HCT116 (cell line): Measurements from ENCODE around the gene RASL12. TPM values are rescaled to one million over a fixed set of nuclear protein-coding genes. Genes with fewer than 3 reads are reported as not detected.
A peak's percentile ranks its signal among the peaks of the same experiment; 100 is the strongest.

Experiments used
- ATAC-seq: fragments of 200-7000 bp; cut with Tn5 transposase; 2 replicates; pipeline ENCODE4 v1.9.1; 2020; ENCODE audit warnings: mild to moderate bottlenecking, moderate library complexity
- BruUV-seq: library from RNA; stranded (reverse); fragments of 400-500 nt; replicated peaks from 2 replicates; lab custom pipeline; 2021; lab: Mats Ljungman, UMichigan
- CTCF ChIA-PET: fragments of 300-600 bp; sonication (Branson Sonifier 250); formaldehyde crosslinking; loops from one replicate; lab custom pipeline; 2021; ENCODE audit warnings: antibody characterized with exemption; lab: Charles Lee
- POLR2A ChIA-PET: fragments of 300-600, 350-600 bp; sonication (Branson Sonifier 250); formaldehyde crosslinking; loops from one replicate; lab custom pipeline; 2021; ENCODE audit warnings: antibody characterized with exemption; lab: Charles Lee
- RAD21 ChIA-PET, 2 experiments: fragments of 300-600 bp; sonication (Branson Sonifier 250); formaldehyde crosslinking; loops; one replicate each; lab custom pipeline; 2023; ENCODE audit warnings: low total read pairs in 2 of 2; ENCODE audit not compliant: uncharacterized antibody in 2 of 2, unreplicated experiment in 2 of 2, low non-redundant PET in 1 of 2; lab: Charles Lee
- DNase-seq: peaks from one replicate; pipeline ENCODE4 v3.0.0-alpha.2; 2010; ENCODE audit warnings: low read depth, low spot score
- H2AFZ ChIP-seq: fragments of 200-600 bp; shearing (Covaris generic), sonication (generic); 2 replicates; pipeline ENCODE4 v1.6.1; 2017; ENCODE audit warnings: low read depth, mixed run types, mixed read lengths, antibody characterized with exemption, low read length; ENCODE audit not compliant: poor library complexity, severe bottlenecking
- H3K27ac ChIP-seq: 2 replicates; pipeline ENCODE4 v1.5.1; 2012; ENCODE audit warnings: low read depth, low read length
- H3K27me3 ChIP-seq: fragments of 200-600 bp; sonication (generic); 2 replicates; pipeline ENCODE4 v1.6.1; 2016; ENCODE audit warnings: mixed run types, low read length, mixed read lengths; ENCODE audit not compliant: insufficient read depth
- H3K36me3 ChIP-seq, 2 experiments: fragments of 200-500 bp in 1 of 2; fragments of 200-600 bp in 1 of 2; sonication (Bioruptor generic) in 1 of 2; sonication (generic) in 1 of 2; 2 replicates each; pipeline versions ENCODE4 v1.5.1 to v1.6.1; 2014 to 2016; ENCODE audit warnings: low read length in 2 of 2, inconsistent platforms in 1 of 2, mixed read lengths in 1 of 2, mixed run types in 1 of 2; ENCODE audit not compliant: insufficient read depth in 2 of 2, control insufficient read depth in 1 of 2
- H3K4me1 ChIP-seq, 2 experiments: fragments of 200-600 bp in 1 of 2; sonication (generic) in 1 of 2; 2 replicates each; pipeline versions ENCODE4 v1.5.1 to v1.6.1; 2012 to 2017; ENCODE audit warnings: low read length in 2 of 2, inconsistent platforms in 1 of 2, mild to moderate bottlenecking in 1 of 2, mixed read lengths in 1 of 2, mixed run types in 1 of 2, moderate library complexity in 1 of 2; ENCODE audit not compliant: insufficient read depth in 2 of 2, control insufficient read depth in 1 of 2
- H3K4me2 ChIP-seq: fragments of 200-600 bp; sonication (generic); 2 replicates; pipeline ENCODE4 v1.6.1; 2017; ENCODE audit warnings: mixed run types, low read length, mixed read lengths
- H3K4me3 ChIP-seq, 2 experiments: fragments of 200-600 bp in 1 of 2; sonication (generic) in 1 of 2; replicated peaks in 1 of 2; 2 replicates each; pipeline ENCODE4 v1.5.1; 2011 to 2016; ENCODE audit warnings: low read length in 2 of 2, control low read depth in 1 of 2, low read depth in 1 of 2, mild to moderate bottlenecking in 1 of 2, mixed read lengths in 1 of 2, mixed run types in 1 of 2
- H3K79me2 ChIP-seq: fragments of 200-600 bp; sonication (generic); 2 replicates; pipeline ENCODE4 v1.6.1; 2017; ENCODE audit warnings: mild to moderate bottlenecking, mixed run types, low read length, moderate library complexity, mixed read lengths; ENCODE audit not compliant: insufficient read depth
- H3K9ac ChIP-seq: fragments of 200-600 bp; sonication (generic); 2 replicates; pipeline ENCODE4 v1.6.1; 2016; ENCODE audit warnings: low read length, mixed read lengths
- H3K9me2 ChIP-seq: fragments of 200-600 bp; sonication (generic), shearing (Covaris generic); 2 replicates; pipeline ENCODE4 v1.6.1; 2017; ENCODE audit warnings: mixed run types, mild to moderate bottlenecking, moderate library complexity; ENCODE audit not compliant: insufficient read depth
- H3K9me3 ChIP-seq, 2 experiments: fragments of 200-500 bp in 1 of 2; fragments of 200-600 bp in 1 of 2; sonication (Bioruptor generic) in 1 of 2; sonication (generic) in 1 of 2; 2 replicates each; pipeline ENCODE4 v1.6.1; 2014 to 2017; ENCODE audit warnings: low read length in 2 of 2, mixed read lengths in 2 of 2, inconsistent platforms in 1 of 2, low read depth in 1 of 2, mild to moderate bottlenecking in 1 of 2, mixed run types in 1 of 2, moderate library complexity in 1 of 2; ENCODE audit not compliant: control insufficient read depth in 1 of 2, insufficient read depth in 1 of 2
- H4K20me1 ChIP-seq: fragments of 200-600 bp; sonication (generic), shearing (Covaris generic); 2 replicates; pipeline ENCODE4 v1.6.1; 2017; ENCODE audit warnings: mixed run types, mild to moderate bottlenecking, moderate library complexity; ENCODE audit not compliant: insufficient read depth
- CTCF ChIP-seq, 3 experiments: fragments of 200-600 bp in 1 of 3; sonication (generic) in 1 of 3; IDR thresholded peaks in 2 of 3; conservative IDR thresholded peaks in 1 of 3; 2 replicates each; pipeline ENCODE4 v1.5.1; 2012 to 2017; ENCODE audit warnings: low read depth in 2 of 3, low read length in 2 of 3, antibody characterized with exemption in 1 of 3, borderline replicate concordance in 1 of 3, control low read depth in 1 of 3, mild to moderate bottlenecking in 1 of 3, mixed read lengths in 1 of 3, mixed run types in 1 of 3, moderate library complexity in 1 of 3; ENCODE audit not compliant: insufficient read depth in 1 of 3
- FOSL1 ChIP-seq: IDR thresholded peaks from 2 replicates; pipeline ENCODE4 v1.6.1; 2012; ENCODE audit warnings: low read depth
- intact Hi-C: fragments of 100-400 bp; cut with micrococcal nuclease; formaldehyde crosslinking; loops from 2 replicates; pipeline ENCODE4 v1.10.0; 2022
- total RNA-seq: library from RNA; stranded (reverse); gene quantifications from one replicate; pipeline ENCODE4 v1.2.1, GENCODE V29; 2021; ENCODE audit not compliant: unreplicated experiment

The RASL12 gene
- total RNA-seq, 1 experiment from 2014 or later = 0.25 TPM

GRCh38 chr15:65101891-65102708 is 34.3 kb upstream of the RASL12 start:
- no peaks in the 10 kb centered on the region for H3K4me1 ChIP-seq
- peak; percentile 57 for ATAC-seq
- POLR2A ChIA-PET = no interaction called here

More at GRCh38 chr15:65101891-65102708, 34.3 kb upstream of the RASL12 start:
- H3K27ac ChIP-seq = no peak overlapping the region
- RAD21 ChIA-PET = interaction anchor here (0.5 to 1.1 kb wide), 2 partner anchors 41 to 68 kb away, joined by 3 to 4 read pairs; no protein-coding TSS in a partner anchor
- H4K20me1 ChIP-seq = no peaks in the 10 kb centered on the region
- no TSS peak for BruUV-seq
- H3K4me3 ChIP-seq = no peak overlapping the region
- no peaks in the 10 kb centered on the region for H3K27me3 ChIP-seq
- H3K9me3 ChIP-seq = no peaks in the 10 kb centered on the region
- peaks cover 6 to 9% of the 10 kb centered on the region in 2 experiments for H3K36me3 ChIP-seq
- H3K9me2 ChIP-seq = no peaks in the 10 kb centered on the region
- intact Hi-C loops = loop anchor here (1.0 kb wide), 2 partner anchors 48 to 69 kb away; no protein-coding TSS in a partner anchor
- no peak for DNase-seq
- H3K4me2 ChIP-seq = no peak overlapping the region
- no peak overlapping the region for H3K9ac ChIP-seq
- no peaks in the 10 kb centered on the region for H3K79me2 ChIP-seq
- CTCF ChIA-PET = interaction anchor here (0.6 to 3.7 kb wide), 15 partner anchors 8 to 196 kb away, joined by 3 to 52 read pairs (median 3); partner anchors contain the start of gene UBAP1L
- TF ChIP-seq CTCF (IDR thresholded peaks at IDR 0.05 in 2 of 3, conservative IDR thresholded peaks at IDR 0.05 in 1 of 3; ENCODE audit: borderline replicate concordance in 1 of 3, insufficient read depth in 1 of 3, low read depth in 2 of 3, low read length in 2 of 3) (0 out of 6 replicates have a peak, but pooled peaks of 1 of the 3 experiments have one; percentile 3), FOSL1 (no peak)
- TF ChIP-seq, all 23 proteins: peak for 1
- H2AFZ ChIP-seq = no peak overlapping the region
